ENCODE measurements around the gene PIP5K1A.
A peak's percentile ranks its signal among the peaks of the same experiment; 100 is the strongest.

Gene PIP5K1A

GRCh38 chr1:151193856-151194255 is 4.5 kb upstream of the PIP5K1A start:
- ATAC-seq, result no peak

DNA sequence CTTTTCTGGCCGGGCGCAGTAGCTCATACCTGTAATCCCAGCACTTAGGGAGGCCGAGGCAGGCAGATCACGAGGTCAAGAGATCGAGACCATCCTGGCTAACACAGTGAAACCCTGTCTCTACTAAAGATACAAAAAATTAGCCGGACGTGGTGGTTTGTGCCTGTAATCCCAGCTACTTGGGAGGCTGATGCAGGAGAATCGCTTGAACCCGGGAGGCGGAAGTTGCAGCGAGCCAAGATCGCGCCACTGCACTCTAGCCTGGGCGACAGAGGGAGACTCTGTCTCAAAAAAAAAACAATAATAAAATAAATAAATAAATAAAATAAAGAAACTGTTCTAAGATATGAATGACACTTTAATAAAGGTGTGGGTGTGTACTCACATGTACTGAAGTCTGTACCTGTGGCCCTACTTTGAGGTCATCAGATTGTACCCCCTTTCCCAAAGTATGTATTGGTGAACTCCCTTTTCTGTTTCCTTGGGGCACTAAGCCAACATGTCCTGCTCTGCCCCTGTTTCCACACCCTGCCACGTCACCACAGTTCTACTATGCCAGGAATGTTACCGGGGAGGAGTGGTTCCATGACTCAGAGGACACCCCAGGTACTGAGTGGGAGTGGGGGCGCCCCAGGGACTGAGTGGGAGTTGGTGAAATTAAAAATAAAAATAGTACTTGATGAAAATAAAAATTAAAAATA is 3.3 kb upstream of the PIP5K1A start:
- 0 out of 2 replicates have a peak, but pooled peaks have one; percentile 26 for TF ChIP-seq TOX (CRISPR knock-in tag; IDR thresholded peaks at IDR 0.05; ENCODE audit: borderline replicate concordance)
- TF ChIP-seq, protein P1, sequence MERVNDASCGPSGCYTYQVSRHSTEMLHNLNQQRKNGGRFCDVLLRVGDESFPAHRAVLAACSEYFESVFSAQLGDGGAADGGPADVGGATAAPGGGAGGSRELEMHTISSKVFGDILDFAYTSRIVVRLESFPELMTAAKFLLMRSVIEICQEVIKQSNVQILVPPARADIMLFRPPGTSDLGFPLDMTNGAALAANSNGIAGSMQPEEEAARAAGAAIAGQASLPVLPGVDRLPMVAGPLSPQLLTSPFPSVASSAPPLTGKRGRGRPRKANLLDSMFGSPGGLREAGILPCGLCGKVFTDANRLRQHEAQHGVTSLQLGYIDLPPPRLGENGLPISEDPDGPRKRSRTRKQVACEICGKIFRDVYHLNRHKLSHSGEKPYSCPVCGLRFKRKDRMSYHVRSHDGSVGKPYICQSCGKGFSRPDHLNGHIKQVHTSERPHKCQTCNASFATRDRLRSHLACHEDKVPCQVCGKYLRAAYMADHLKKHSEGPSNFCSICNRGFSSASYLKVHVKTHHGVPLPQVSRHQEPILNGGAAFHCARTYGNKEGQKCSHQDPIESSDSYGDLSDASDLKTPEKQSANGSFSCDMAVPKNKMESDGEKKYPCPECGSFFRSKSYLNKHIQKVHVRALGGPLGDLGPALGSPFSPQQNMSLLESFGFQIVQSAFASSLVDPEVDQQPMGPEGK (CRISPR knock-in tag; IDR thresholded peaks at IDR 0.05; ENCODE audit: borderline replicate concordance), result peak; percentile 83; the same call in 1 of the 2 replicates
- peak; percentile 2; the same call in 2 of the 3 replicates for ATAC-seq

More at GRCh38 chr1:151193856-151194255, 4.5 kb upstream of the PIP5K1A start:
- TF ChIP-seq CSDC2 (CRISPR knock-in tag; IDR thresholded peaks at IDR 0.05) (no peak), ZNF70 (CRISPR knock-in tag; IDR thresholded peaks at IDR 0.05) (no peak), GLIS3 (CRISPR knock-in tag; IDR thresholded peaks at IDR 0.05) (no peak), BACH2 (CRISPR knock-in tag; IDR thresholded peaks at IDR 0.05; ENCODE audit: borderline replicate concordance) (no peak), RARB (CRISPR knock-in tag; IDR thresholded peaks at IDR 0.05) (no peak), OSR1 (CRISPR knock-in tag; IDR thresholded peaks at IDR 0.05) (no peak), ESRRG (CRISPR knock-in tag; IDR thresholded peaks at IDR 0.05) (no peak), POU6F1 (CRISPR knock-in tag; IDR thresholded peaks at IDR 0.05; ENCODE audit: borderline replicate concordance, low read depth) (no peak), ZFP30 (CRISPR knock-in tag; IDR thresholded peaks at IDR 0.05) (no peak), SNAI2 (CRISPR knock-in tag; IDR thresholded peaks at IDR 0.05) (no peak), ZNF8 (CRISPR knock-in tag; IDR thresholded peaks at IDR 0.05) (no peak), TCF4 (CRISPR knock-in tag; IDR thresholded peaks at IDR 0.05; ENCODE audit: borderline replicate concordance) (no peak), CSRNP3 (CRISPR knock-in tag; IDR thresholded peaks at IDR 0.05) (no peak), ZC3H10 (CRISPR knock-in tag; IDR thresholded peaks at IDR 0.05) (no peak), CREB5 (CRISPR knock-in tag; IDR thresholded peaks at IDR 0.05; ENCODE audit: low read depth) (no peak)
- TF ChIP-seq, protein P1 (CRISPR knock-in tag; IDR thresholded peaks at IDR 0.05; ENCODE audit: borderline replicate concordance), result no peak

- TF ChIP-seq ISL1 (CRISPR knock-in tag; IDR thresholded peaks at IDR 0.05) (no peak), GLIS3 (CRISPR knock-in tag; IDR thresholded peaks at IDR 0.05) (no peak), PPARA (CRISPR knock-in tag; IDR thresholded peaks at IDR 0.05; ENCODE audit: borderline replicate concordance) (no peak), CSRNP3 (CRISPR knock-in tag; IDR thresholded peaks at IDR 0.05) (no peak), ZNF8 (CRISPR knock-in tag; IDR thresholded peaks at IDR 0.05) (no peak), ZNF565 (CRISPR knock-in tag; conservative IDR thresholded peaks at IDR 0.05; ENCODE audit: low read depth) (no peak), ZFP3 (CRISPR knock-in tag; IDR thresholded peaks at IDR 0.05) (no peak), RARB (CRISPR knock-in tag; IDR thresholded peaks at IDR 0.05) (no peak), BACH2 (CRISPR knock-in tag; IDR thresholded peaks at IDR 0.05; ENCODE audit: borderline replicate concordance) (no peak), ZC3H10 (CRISPR knock-in tag; IDR thresholded peaks at IDR 0.05) (no peak; the same call in 1 of the 2 replicates), ZNF70 (CRISPR knock-in tag; IDR thresholded peaks at IDR 0.05) (no peak), SNAI2 (CRISPR knock-in tag; IDR thresholded peaks at IDR 0.05) (no peak), CREB5 (CRISPR knock-in tag; IDR thresholded peaks at IDR 0.05; ENCODE audit: low read depth) (no peak), OSR1 (CRISPR knock-in tag; IDR thresholded peaks at IDR 0.05) (no peak), CSDC2 (CRISPR knock-in tag; IDR thresholded peaks at IDR 0.05) (no peak), TCF4 (CRISPR knock-in tag; IDR thresholded peaks at IDR 0.05; ENCODE audit: borderline replicate concordance) (no peak)
- TF ChIP-seq, protein P1 (CRISPR knock-in tag; IDR thresholded peaks at IDR 0.05; ENCODE audit: borderline replicate concordance), result no peak
- peak; percentile 69 for ATAC-seq
Observed at GRCh38 chr1:151196292-151196800, 2.0 kb upstream of the PIP5K1A start.
